H1 (cell line): ENCODE results near the gene CHST13. TPM values are rescaled to one million over a fixed set of nuclear protein-coding genes. Genes with fewer than 3 reads are reported as not detected.

ENCODE experiments used
- CTCF ChIA-PET: fragments of 300-600 bp; sonication (Branson Sonifier 250); formaldehyde crosslinking; loops from one replicate; lab custom pipeline; 2021; ENCODE audit not compliant: partially characterized antibody; lab: Charles Lee
- POLR2A ChIA-PET: fragments of 300-600 bp; sonication (Branson Sonifier 250); formaldehyde crosslinking; loops from one replicate; lab custom pipeline; 2021; ENCODE audit warnings: inconsistent platforms; ENCODE audit not compliant: partially characterized antibody; lab: Charles Lee
- DNase-seq, 2 experiments: peaks; one replicate each; pipeline versions ENCODE4 v3.0.0 to v3.0.0-alpha.2; 2010 to 2022; ENCODE audit warnings: low spot score in 2 of 2, low read depth in 1 of 2, mixed read lengths in 1 of 2
- FAIRE-seq: peaks from 2 replicates; lab custom pipeline; 2011; peaks lifted over from hg19 to GRCh38; lab: Jason Lieb, UNC
- H2AFZ ChIP-seq: 2 replicates; pipeline ENCODE4 v1.8.1; 2012; ENCODE audit warnings: low read length, inconsistent platforms
- H2AK5ac ChIP-seq: 2 replicates; pipeline ENCODE4 v1.6.1; 2013; ENCODE audit warnings: low read depth, low read length
- H2BK120ac ChIP-seq: replicated peaks from 2 replicates; pipeline ENCODE3; 2013; ENCODE audit warnings: low read depth, low read length, inconsistent platforms
- H2BK12ac ChIP-seq: 2 replicates; pipeline ENCODE4 v1.6.1; 2013; ENCODE audit warnings: low read depth, low read length
- H2BK15ac ChIP-seq: 2 replicates; pipeline ENCODE4 v1.6.1; 2013; ENCODE audit warnings: low read length
- H2BK20ac ChIP-seq: 2 replicates; pipeline ENCODE4 v1.6.1; 2013; ENCODE audit warnings: low read length
- H2BK5ac ChIP-seq: 2 replicates; pipeline ENCODE4 v1.6.1; 2013; ENCODE audit warnings: low read depth, low read length
- H3K14ac ChIP-seq: 2 replicates; pipeline ENCODE4 v1.6.1; 2013; ENCODE audit warnings: inconsistent platforms; ENCODE audit not compliant: insufficient read length
- H3K18ac ChIP-seq: 2 replicates; pipeline ENCODE4 v1.6.1; 2013; ENCODE audit warnings: low read length; ENCODE audit errors: extremely low read depth
- H3K23ac ChIP-seq: 2 replicates; pipeline ENCODE4 v1.6.1; 2013; ENCODE audit warnings: inconsistent platforms; ENCODE audit not compliant: insufficient read length
- H3K23me2 ChIP-seq: 2 replicates; pipeline ENCODE4 v1.6.1; 2013; ENCODE audit warnings: low read depth, low read length
- H3K27ac ChIP-seq: 2 replicates; pipeline ENCODE4 v1.6.1; 2011; ENCODE audit warnings: low read depth, low read length, inconsistent platforms
- H3K27me3 ChIP-seq, 4 experiments: replicated peaks in 1 of 4; 1 replicate in 1 of 4; 2 replicates in 3 of 4; pipeline versions ENCODE4 v1.6.1 to v1.8.1; 2011 to 2013; ENCODE audit warnings: low read length in 3 of 4, mild to moderate bottlenecking in 3 of 4, inconsistent platforms in 2 of 4, mixed read lengths in 2 of 4, moderate library complexity in 1 of 4; ENCODE audit not compliant: control insufficient read depth in 3 of 4, insufficient read depth in 3 of 4; ENCODE audit errors: extremely low read depth in 1 of 4
- H3K36me3 ChIP-seq, 4 experiments: 2 replicates each; pipeline versions ENCODE4 v1.6.1 to v1.8.1; 2011 to 2013; ENCODE audit warnings: mild to moderate bottlenecking in 4 of 4, low read length in 3 of 4, moderate library complexity in 2 of 4, control low read depth in 1 of 4, inconsistent platforms in 1 of 4; ENCODE audit not compliant: insufficient read depth in 4 of 4, control insufficient read depth in 2 of 4
- H3K4ac ChIP-seq: replicated peaks from 2 replicates; pipeline ENCODE3; 2013; ENCODE audit warnings: low read length, low read depth, mixed read lengths, inconsistent platforms; ENCODE audit not compliant: insufficient read length
- H3K4me1 ChIP-seq, 4 experiments: replicated peaks in 1 of 4; 1 replicate in 1 of 4; 2 replicates in 3 of 4; pipeline versions ENCODE4 v1.6.1 to v1.8.1; 2011 to 2013; ENCODE audit warnings: low read length in 3 of 4, inconsistent platforms in 2 of 4, mixed read lengths in 1 of 4; ENCODE audit not compliant: insufficient read depth in 4 of 4, control insufficient read depth in 3 of 4
- H3K4me2 ChIP-seq, 2 experiments: 2 replicates each; pipeline versions ENCODE4 v1.6.1 to v1.8.1; 2011 to 2013; ENCODE audit warnings: low read depth in 2 of 2, low read length in 2 of 2, control low read depth in 1 of 2, inconsistent platforms in 1 of 2, mild to moderate bottlenecking in 1 of 2; ENCODE audit not compliant: insufficient read depth in 1 of 2
- H3K4me3 ChIP-seq, 4 experiments: fragments of 200-600, 300-600 bp in 1 of 4; sonication (generic), shearing (Covaris generic), sonication (Bioruptor Twin) in 1 of 4; 2 replicates each; pipeline versions ENCODE4 v1.5.1 to v1.8.1; 2011 to 2016; ENCODE audit warnings: low read length in 4 of 4, low read depth in 3 of 4, control low read depth in 2 of 4, inconsistent platforms in 2 of 4, mild to moderate bottlenecking in 2 of 4, mixed read lengths in 1 of 4, moderate library complexity in 1 of 4; ENCODE audit not compliant: insufficient read depth in 2 of 4; ENCODE audit errors: extremely low read depth in 1 of 4
- H3K56ac ChIP-seq: replicated peaks from 2 replicates; pipeline ENCODE3; 2013; ENCODE audit warnings: low read depth, mild to moderate bottlenecking, mixed read lengths, low read length, inconsistent platforms; ENCODE audit not compliant: insufficient read length
- H3K79me1 ChIP-seq: 2 replicates; pipeline ENCODE4 v1.6.1; 2013; ENCODE audit warnings: low read depth, low read length, control low read depth
- H3K79me2 ChIP-seq, 2 experiments: 2 replicates each; pipeline versions ENCODE4 v1.6.1 to v1.8.1; 2012 to 2013; ENCODE audit warnings: low read length in 2 of 2, mild to moderate bottlenecking in 2 of 2, inconsistent platforms in 1 of 2; ENCODE audit not compliant: insufficient read depth in 2 of 2, control insufficient read depth in 1 of 2
- H3K9ac ChIP-seq, 4 experiments: replicated peaks in 1 of 4; 1 replicate in 1 of 4; 2 replicates in 3 of 4; pipeline versions ENCODE4 v1.6.1 to v1.8.1; 2011 to 2013; ENCODE audit warnings: low read depth in 3 of 4, low read length in 3 of 4, control low read depth in 2 of 4, mild to moderate bottlenecking in 2 of 4, moderate library complexity in 2 of 4, inconsistent platforms in 1 of 4; ENCODE audit errors: extremely low read depth in 1 of 4
- H3K9me3 ChIP-seq, 2 experiments: 2 replicates each; pipeline versions ENCODE4 v1.6.1 to v1.8.1; 2012 to 2013; ENCODE audit warnings: mild to moderate bottlenecking in 2 of 2, moderate library complexity in 2 of 2, control low read depth in 1 of 2, inconsistent platforms in 1 of 2, low read depth in 1 of 2, low read length in 1 of 2, mixed read lengths in 1 of 2; ENCODE audit not compliant: insufficient read depth in 2 of 2
- H4K20me1 ChIP-seq, 2 experiments: replicated peaks in 1 of 2; 2 replicates each; pipeline versions ENCODE3 to v1.8.1; 2011 to 2013; ENCODE audit warnings: inconsistent platforms in 2 of 2, low read length in 2 of 2, mild to moderate bottlenecking in 1 of 2; ENCODE audit not compliant: insufficient read depth in 2 of 2, control insufficient read depth in 1 of 2
- H4K5ac ChIP-seq: 2 replicates; pipeline ENCODE4 v1.6.1; 2013; ENCODE audit warnings: low read length, low read depth, mixed read lengths, inconsistent platforms; ENCODE audit not compliant: insufficient read length
- H4K8ac ChIP-seq: 2 replicates; pipeline ENCODE4 v1.8.0; 2013; ENCODE audit warnings: mild to moderate bottlenecking, moderate library complexity, low read length, inconsistent platforms; ENCODE audit not compliant: insufficient read depth; ENCODE audit errors: extremely low read depth
- H4K91ac ChIP-seq: replicated peaks from 2 replicates; pipeline ENCODE3; 2013; ENCODE audit warnings: low read length, mixed read lengths, inconsistent platforms; ENCODE audit not compliant: insufficient read length
- ATF3 ChIP-seq: IDR thresholded peaks from 2 replicates; pipeline ENCODE4 v1.6.1; 2011; ENCODE audit warnings: low read depth, mild to moderate bottlenecking, low read length; ENCODE audit not compliant: insufficient read depth
- BACH1 ChIP-seq: IDR thresholded peaks from 2 replicates; pipeline ENCODE4 v1.6.1; 2012; ENCODE audit warnings: low read length, improper control_type of control experiment
- CHD2 ChIP-seq: IDR thresholded peaks from 2 replicates; pipeline ENCODE4 v1.6.1; 2012; ENCODE audit warnings: low read length, improper control_type of control experiment
- KDM1A ChIP-seq: fragments of 200-600, 300-600 bp; sonication (generic); IDR thresholded peaks from 2 replicates; pipeline ENCODE4 v1.7.1; 2016; ENCODE audit warnings: mild to moderate bottlenecking, low read length, borderline replicate concordance
- SAP30 ChIP-seq: fragments of 300-600 bp; sonication (generic); IDR thresholded peaks from 2 replicates; pipeline ENCODE4 v1.7.1; 2012; ENCODE audit warnings: low read length, moderate library complexity, mild to moderate bottlenecking, inconsistent platforms; ENCODE audit not compliant: insufficient read depth, insufficient replicate concordance
- SP4 ChIP-seq: IDR thresholded peaks from 2 replicates; pipeline ENCODE4 v1.6.1; 2012; ENCODE audit warnings: low read length, inconsistent platforms
- SRF ChIP-seq: IDR thresholded peaks from 2 replicates; pipeline ENCODE4 v1.6.1; 2011; ENCODE audit warnings: mild to moderate bottlenecking, low read depth, low read length, moderate library complexity
- TBP ChIP-seq: IDR thresholded peaks from 2 replicates; pipeline ENCODE4 v1.6.1; 2011; ENCODE audit warnings: low read depth, low read length, improper control_type of control experiment
- ZNF274 ChIP-seq: IDR thresholded peaks from 2 replicates; pipeline ENCODE4 v1.7.0; 2012; ENCODE audit warnings: low read length, borderline replicate concordance; ENCODE audit errors: extremely low read depth
- WGBS, 2 experiments: shearing (Covaris generic) in 1 of 2; methylation state at CpG; one replicate each; pipeline versions ENCODE4 v1.1.6 to v1.1.7; 2013 to 2015; ENCODE audit warnings: low lambda C conversion rate in 2 of 2, mixed read lengths in 2 of 2, inconsistent platforms in 1 of 2, low coverage in 1 of 2, missing lambda C conversion rate in 1 of 2; ENCODE audit not compliant: insufficient replicate concordance in 2 of 2, insufficient coverage in 1 of 2, insufficient read length in 1 of 2; ENCODE audit errors: extremely low coverage in 1 of 2, missing lambda C conversion rate in 1 of 2; 5-methylcytosine and 5-hydroxymethylcytosine counted together
- polyA plus RNA-seq, 7 experiments: library from polyadenylated mRNA; depleted of rRNA in 3 of 7; stranded (reverse) in 5 of 7; unstranded in 2 of 7; fragments of >200 nt in 5 of 7; fragments of 200-250 nt in 2 of 7; gene quantifications; 1 replicate in 5 of 7; 2 replicates in 1 of 7; 4 replicates in 1 of 7; pipeline versions ENCODE4 v1.2.1 to v1.2.3, GENCODE V29; 2011 to 2013; ENCODE audit warnings: missing spikeins in 2 of 7, mixed read lengths in 2 of 7
- total RNA-seq: library from RNA; stranded (reverse); fragmentation: NEBNext Ultra II Directional; extraction: Animal tissue kit (Norgen Biotek cat#: 25700); gene quantifications from 2 replicates; pipeline ENCODE4 v1.2.1, GENCODE V29; 2021

Gene CHST13
- total and polyA plus RNA-seq, 2 of the 8 experiments (the other 6 are each of a cell fraction or from before 2014, with no cell fraction given): 5.4 to 11.7 TPM

DNA sequence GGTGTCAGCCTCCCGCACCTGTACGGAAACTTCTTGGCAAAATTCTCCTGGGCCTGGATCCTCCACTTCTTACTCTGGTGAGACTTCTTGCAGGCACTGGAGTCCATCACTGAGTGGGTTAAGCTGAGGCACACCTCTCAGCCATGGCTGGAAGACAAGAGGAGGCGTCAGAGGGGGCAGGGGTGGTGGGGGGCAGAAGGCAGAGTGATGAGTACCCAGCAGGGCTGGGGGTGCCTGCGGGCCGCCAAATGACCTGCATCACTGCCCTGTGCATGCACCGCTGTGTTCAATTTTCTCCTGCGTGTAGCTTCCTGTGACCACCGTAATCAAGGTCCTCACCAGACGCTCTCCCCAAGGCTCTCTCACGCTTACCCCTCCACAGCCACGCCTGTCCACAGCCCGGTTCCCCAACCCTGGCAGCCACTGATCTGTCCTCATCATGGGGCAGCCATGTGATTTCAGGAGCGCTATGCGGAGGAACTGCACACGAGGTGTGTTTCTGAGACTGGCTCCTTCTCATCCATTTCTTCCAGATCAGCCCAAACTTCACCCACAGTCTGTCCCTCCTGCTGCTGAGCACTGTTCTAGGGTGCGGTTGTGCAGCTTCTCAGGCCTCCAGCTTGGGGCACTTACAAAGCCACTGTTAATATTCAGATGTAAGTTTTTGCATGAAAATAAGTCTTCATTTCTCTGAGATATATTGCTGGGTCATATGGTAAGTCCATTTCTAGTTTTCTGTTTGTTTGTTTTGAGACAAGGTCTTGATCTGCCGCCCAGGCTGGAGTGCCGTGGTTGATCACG is 29.5 kb downstream of the CHST13 start:
- Histone ChIP-seq H3K56ac (no peak overlapping the region), H3K36me3 (no peaks in the 10 kb centered on the region; a peak in 1 of 8 replicates), H3K27ac (no peak overlapping the region), H3K23ac (no peak overlapping the region), H3K9me3 (no peaks in the 10 kb centered on the region), H2AK5ac (no peak overlapping the region), H2AFZ (no peak overlapping the region), H3K79me2 (no peaks in the 10 kb centered on the region), H4K91ac (no peak overlapping the region), H3K79me1 (no peaks in the 10 kb centered on the region), H3K9ac (no peak overlapping the region), H2BK5ac (no peak overlapping the region), H3K4me3 (no peak overlapping the region), H3K18ac (no peak overlapping the region), H2BK12ac (no peak overlapping the region), H2BK15ac (no peak overlapping the region; the same call in 1 of the 2 replicates), H2BK120ac (no peak overlapping the region), H3K27me3 (no peaks in the 10 kb centered on the region), H3K4ac (peak overlapping the region; percentile 20), H4K5ac (no peak overlapping the region), H3K14ac (no peak overlapping the region), H3K4me1 (peaks cover 0 to 17% (median 9%) of the 10 kb centered on the region in 4 experiments; a peak in 6 of 7 replicates), H3K23me2 (peaks cover 7% of the 10 kb centered on the region; the same call in 1 of the 2 replicates), H2BK20ac (no peak overlapping the region), H3K4me2 (no peak overlapping the region), H4K8ac (peak overlapping the region; percentile 57; the same call in 1 of the 2 replicates), H4K20me1 (peaks cover 0 to 5% of the 10 kb centered on the region in 2 experiments)
- ChIA-PET POLR2A (interaction anchor here (1.9 kb wide), 1 partner anchor 10 kb away, joined by 5 read pairs; no protein-coding TSS in a partner anchor), CTCF (interaction anchor here (0.6 to 2.9 kb wide), 6 partner anchors 10 to 990 kb away, joined by 3 to 12 read pairs (median 4); partner anchors contain the start of gene CHST13)
- DNase-seq: no peak
- 91% methylated on average over 17 of the region's 19 CpGs; no CpG with 5 or more reads in 1 of the 2 experiments for WGBS, 2 experiments
- FAIRE-seq: no peak
- no peak for TF ChIP-seq SAP30
- no peak for TF ChIP-seq CHD2
- no peak for TF ChIP-seq BACH1
- TF ChIP-seq ATF3: no peak
- no peak for TF ChIP-seq SRF
- TF ChIP-seq SP4: no peak
- no peak for TF ChIP-seq TBP
- TF ChIP-seq ZNF274: no peak
- no peak for TF ChIP-seq KDM1A
